SU-DHL-6 (cell line): ENCODE results near the gene DIRAS2.

Source experiments
- H2AFZ ChIP-seq: fragments of 200-600 bp; sonication (generic); 2 replicates; pipeline ENCODE4 v1.6.1; 2014; ENCODE audit warnings: low read depth, mild to moderate bottlenecking, moderate library complexity, mixed read lengths, antibody characterized with exemption, low read length; ENCODE audit not compliant: severe bottlenecking
- H3F3A ChIP-seq: fragments of 200-600 bp; shearing (Covaris generic); 2 replicates; pipeline ENCODE4 v1.6.0; 2016; ENCODE audit warnings: antibody characterized with exemption, mild to moderate bottlenecking; ENCODE audit not compliant: insufficient read depth
- H3K27ac ChIP-seq: fragments of 200-600 bp; sonication (generic); 2 replicates; pipeline ENCODE4 v1.5.1; 2016; ENCODE audit warnings: low read depth, mild to moderate bottlenecking, low read length, moderate library complexity, mixed read lengths
- H3K27me3 ChIP-seq: fragments of 200-600 bp; sonication (generic), shearing (Covaris generic); 2 replicates; pipeline ENCODE4 v1.6.0; 2014; ENCODE audit warnings: mild to moderate bottlenecking, low read length
- H3K36me3 ChIP-seq: fragments of 200-600 bp; sonication (generic); 2 replicates; pipeline ENCODE4 v1.6.1; 2014; ENCODE audit warnings: mild to moderate bottlenecking, low read length, mixed read lengths
- H3K4me2 ChIP-seq: fragments of 300-600, 200-600 bp; shearing (Covaris generic), sonication (generic); 2 replicates; pipeline ENCODE4 v1.6.0; 2014; ENCODE audit warnings: low read length, low read depth, mild to moderate bottlenecking; ENCODE audit not compliant: poor library complexity, severe bottlenecking
- H3K4me3 ChIP-seq: fragments of 200-600 bp; sonication (generic); 2 replicates; pipeline ENCODE4 v1.5.1; 2014; ENCODE audit warnings: antibody characterized with exemption, low read length, mild to moderate bottlenecking, mixed read lengths; ENCODE audit not compliant: insufficient read depth, poor library complexity, severe bottlenecking
- H3K79me2 ChIP-seq: fragments of 200-600 bp; sonication (generic); 2 replicates; pipeline ENCODE4 v1.6.1; 2014; ENCODE audit warnings: mild to moderate bottlenecking, low read length, moderate library complexity; ENCODE audit not compliant: insufficient read depth
- H3K9ac ChIP-seq: fragments of 200-600 bp; sonication (generic); 2 replicates; pipeline ENCODE4 v1.7.0; 2014; ENCODE audit warnings: mild to moderate bottlenecking, low read length
- H3K9me2 ChIP-seq: fragments of 200-600 bp; sonication (generic); replicated peaks from 2 replicates; pipeline ENCODE4 v1.6.1; 2014; ENCODE audit warnings: low read length; ENCODE audit not compliant: insufficient read depth
- H3K9me3 ChIP-seq: fragments of 200-600 bp; sonication (generic); 2 replicates; pipeline ENCODE4 v1.6.1; 2014; ENCODE audit warnings: low read length, mixed read lengths; ENCODE audit not compliant: insufficient read depth
- H4K20me1 ChIP-seq: fragments of 200-600 bp; sonication (generic); 2 replicates; pipeline ENCODE4 v1.6.1; 2014; ENCODE audit warnings: low read depth, mild to moderate bottlenecking, antibody characterized with exemption, low read length, moderate library complexity, mixed read lengths
- EZH2phosphoT487 ChIP-seq: fragments of 200-600 bp; sonication (generic), shearing (Covaris generic); conservative IDR thresholded peaks from 2 replicates; pipeline ENCODE4 v1.6.1; 2018; ENCODE audit warnings: mild to moderate bottlenecking, antibody characterized with exemption, low read length, moderate library complexity, mixed read lengths
- TF ChIP-seq, protein P1 (sequence below): fragments of 200-600 bp; sonication (generic); IDR thresholded peaks from one replicate; pipeline ENCODE4 v1.5.1; 2017; ENCODE audit warnings: antibody characterized with exemption, mild to moderate bottlenecking, low read length, moderate library complexity; ENCODE audit not compliant: insufficient read depth, poor library complexity, severe bottlenecking

Gene DIRAS2

DNA sequence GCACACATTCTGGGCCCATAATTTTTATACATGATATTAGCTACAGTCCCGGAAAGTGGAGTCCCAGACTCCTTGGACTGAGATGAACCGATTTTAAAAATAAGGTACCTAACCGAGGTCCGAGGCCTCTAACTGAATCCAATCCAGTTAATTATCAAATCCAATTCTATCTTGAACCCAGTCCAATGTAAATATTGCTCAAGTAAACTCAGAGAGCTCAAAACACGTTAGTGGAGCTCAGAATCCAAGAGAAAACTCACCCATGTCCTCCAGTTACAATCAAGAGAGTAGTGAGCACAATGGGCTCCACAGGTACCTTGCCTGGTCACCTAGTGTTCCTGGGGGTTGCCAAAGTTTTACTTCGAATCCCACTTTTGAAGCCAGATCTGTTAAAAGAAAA is 37.9 kb upstream of the DIRAS2 start:
- H3K79me2 ChIP-seq = no peaks in the 10 kb centered on the region
- H3K27me3 ChIP-seq = no peaks in the 10 kb centered on the region
- H3F3A ChIP-seq = no peaks in the 10 kb centered on the region
- no peak overlapping the region for H3K27ac ChIP-seq
- H4K20me1 ChIP-seq = no peaks in the 10 kb centered on the region
- H3K9me3 ChIP-seq = no peaks in the 10 kb centered on the region
- H3K9ac ChIP-seq = no peak overlapping the region
- no peak overlapping the region for H3K4me2 ChIP-seq
- no peak overlapping the region for H2AFZ ChIP-seq
- no peak overlapping the region for H3K4me3 ChIP-seq
- no peaks in the 10 kb centered on the region for H3K36me3 ChIP-seq
- H3K9me2 ChIP-seq = no peaks in the 10 kb centered on the region
- TF ChIP-seq EZH2phosphoT487 = no peak
- TF ChIP-seq, protein P1, sequence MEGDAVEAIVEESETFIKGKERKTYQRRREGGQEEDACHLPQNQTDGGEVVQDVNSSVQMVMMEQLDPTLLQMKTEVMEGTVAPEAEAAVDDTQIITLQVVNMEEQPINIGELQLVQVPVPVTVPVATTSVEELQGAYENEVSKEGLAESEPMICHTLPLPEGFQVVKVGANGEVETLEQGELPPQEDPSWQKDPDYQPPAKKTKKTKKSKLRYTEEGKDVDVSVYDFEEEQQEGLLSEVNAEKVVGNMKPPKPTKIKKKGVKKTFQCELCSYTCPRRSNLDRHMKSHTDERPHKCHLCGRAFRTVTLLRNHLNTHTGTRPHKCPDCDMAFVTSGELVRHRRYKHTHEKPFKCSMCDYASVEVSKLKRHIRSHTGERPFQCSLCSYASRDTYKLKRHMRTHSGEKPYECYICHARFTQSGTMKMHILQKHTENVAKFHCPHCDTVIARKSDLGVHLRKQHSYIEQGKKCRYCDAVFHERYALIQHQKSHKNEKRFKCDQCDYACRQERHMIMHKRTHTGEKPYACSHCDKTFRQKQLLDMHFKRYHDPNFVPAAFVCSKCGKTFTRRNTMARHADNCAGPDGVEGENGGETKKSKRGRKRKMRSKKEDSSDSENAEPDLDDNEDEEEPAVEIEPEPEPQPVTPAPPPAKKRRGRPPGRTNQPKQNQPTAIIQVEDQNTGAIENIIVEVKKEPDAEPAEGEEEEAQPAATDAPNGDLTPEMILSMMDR = no peak

DNA sequence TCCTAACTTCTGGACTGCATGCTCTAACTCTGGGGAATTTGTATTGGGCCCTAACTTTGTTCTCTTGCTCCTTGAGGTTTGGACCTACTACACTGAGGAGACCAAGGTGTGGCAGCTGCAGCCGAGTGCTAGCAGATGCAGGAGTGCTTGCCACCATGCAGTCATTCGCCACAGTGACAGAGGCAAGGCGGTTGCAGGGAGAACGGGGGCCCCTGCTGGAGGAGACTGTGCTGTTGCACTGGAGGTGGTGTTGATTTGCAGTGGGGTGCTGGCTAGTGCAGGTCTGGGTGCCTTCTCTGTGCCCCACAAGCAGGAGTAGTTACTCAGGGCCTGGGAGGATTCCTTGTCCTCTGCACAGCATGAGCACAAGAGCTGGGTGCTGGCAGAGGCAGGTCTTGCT is 22.4 kb upstream of the DIRAS2 start:
- Histone ChIP-seq H3K4me2 (no peak overlapping the region), H3K27ac (no peak overlapping the region), H2AFZ (no peak overlapping the region), H3K9me2 (no peaks in the 10 kb centered on the region), H3K36me3 (no peaks in the 10 kb centered on the region), H3K9ac (no peak overlapping the region), H3K27me3 (no peaks in the 10 kb centered on the region; the same call in 1 of the 2 replicates), H4K20me1 (no peaks in the 10 kb centered on the region), H3K4me3 (no peak overlapping the region), H3K79me2 (no peaks in the 10 kb centered on the region), H3F3A (no peaks in the 10 kb centered on the region), H3K9me3 (no peaks in the 10 kb centered on the region)
- TF ChIP-seq, protein P1 = no peak
- TF ChIP-seq EZH2phosphoT487 = no peak

DNA sequence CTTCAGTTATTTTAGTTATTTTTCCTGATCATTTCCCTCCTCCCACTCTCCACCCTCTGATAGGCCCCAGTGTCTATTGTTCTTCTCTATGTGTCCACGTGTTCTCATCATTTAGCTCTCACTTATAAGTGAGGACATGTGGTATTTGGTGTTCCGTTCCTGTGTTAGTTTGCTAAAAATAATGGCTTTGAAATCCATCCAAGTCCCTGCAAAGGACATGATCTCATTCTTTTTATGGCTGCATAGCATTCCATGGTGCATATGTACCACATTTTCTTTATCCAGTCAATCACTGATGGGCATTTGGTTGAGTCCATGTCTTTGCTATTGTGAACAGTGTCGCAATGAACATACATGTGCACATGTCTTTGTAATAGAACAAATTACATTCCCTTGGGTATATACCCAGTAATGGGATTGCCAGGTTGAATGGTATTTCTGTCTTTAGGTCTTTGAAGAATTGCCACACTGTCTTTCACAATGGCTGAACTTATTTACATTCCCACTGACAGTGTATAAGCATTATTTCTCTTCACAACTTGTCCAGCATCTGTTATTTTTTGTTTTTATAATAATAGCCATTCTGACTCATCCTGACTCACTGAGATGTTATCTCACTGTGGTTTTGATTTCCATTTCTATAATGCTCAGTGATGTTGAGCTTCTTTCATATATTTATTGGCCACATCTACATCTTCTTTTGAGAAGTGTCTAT is 17.2 kb upstream of the DIRAS2 start:
- no peaks in the 10 kb centered on the region for H4K20me1 ChIP-seq

More for the DNA sequence above, 17.2 kb upstream of the DIRAS2 start:
- Histone ChIP-seq H3K4me3 (no peak overlapping the region), H3K9ac (no peak overlapping the region), H3K27me3 (no peaks in the 10 kb centered on the region), H3K36me3 (no peaks in the 10 kb centered on the region), H3K9me2 (no peaks in the 10 kb centered on the region), H3K4me2 (no peak overlapping the region), H3F3A (no peaks in the 10 kb centered on the region), H3K79me2 (no peaks in the 10 kb centered on the region), H2AFZ (no peak overlapping the region), H3K9me3 (no peaks in the 10 kb centered on the region), H3K27ac (no peak overlapping the region)
- TF ChIP-seq EZH2phosphoT487 = no peak
- TF ChIP-seq, protein P1 = no peak
